GM21528 (cell line): ENCODE results near the gene FIGNL2.
"Not testable (repeated sequence)": the region's sequence is repeated elsewhere in the genome, so short reads cannot be mapped to it uniquely, and the experiment has no call there.

Experiments
- ATAC-seq: cut with Tn5 transposase; IDR thresholded peaks from one replicate; pipeline ENCODE4 v1.9.1; 2021; ENCODE audit warnings: mild to moderate bottlenecking, moderate library complexity; ENCODE audit not compliant: unreplicated experiment, low FRiP score

The FIGNL2 gene

DNA sequence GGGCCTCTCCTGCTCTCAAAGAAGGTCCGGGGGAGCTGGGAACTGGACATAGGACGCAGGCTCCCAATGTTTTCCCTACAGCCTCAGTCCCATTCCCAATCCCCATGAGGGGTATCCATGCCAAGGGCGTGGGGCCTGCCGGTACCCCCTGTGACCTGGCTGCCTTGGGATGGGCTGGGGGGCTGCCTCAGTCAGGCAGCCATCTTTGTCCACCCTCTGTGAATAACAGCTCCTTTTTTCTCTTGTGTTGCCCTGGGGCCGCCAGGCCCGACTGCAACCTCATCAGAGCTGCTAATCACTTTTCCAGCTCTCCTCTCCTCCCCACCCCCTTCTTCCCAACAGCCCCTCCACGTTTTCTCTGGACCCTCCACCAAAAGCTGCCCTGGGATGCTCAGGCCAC is 11.2 kb downstream of the FIGNL2 start:
- ATAC-seq: no peak

DNA sequence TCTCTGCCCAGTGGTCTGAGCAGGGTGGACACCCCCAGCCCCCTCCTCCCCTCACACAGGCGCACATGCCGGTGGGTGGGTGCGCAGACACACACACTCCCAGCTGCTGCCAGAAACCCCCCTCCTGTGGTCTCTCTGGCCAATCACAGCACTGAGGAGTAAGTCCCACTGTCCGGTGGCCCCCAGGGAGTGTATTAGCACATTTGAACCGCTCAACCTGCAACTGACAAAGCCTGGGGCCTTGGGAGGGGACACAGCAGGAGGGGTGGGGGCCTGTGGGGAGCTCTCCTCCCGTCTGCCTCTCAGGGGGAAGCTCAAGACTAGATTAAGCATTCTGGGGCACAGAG is 11.7 kb downstream of the FIGNL2 start:
- ATAC-seq: no peak

DNA sequence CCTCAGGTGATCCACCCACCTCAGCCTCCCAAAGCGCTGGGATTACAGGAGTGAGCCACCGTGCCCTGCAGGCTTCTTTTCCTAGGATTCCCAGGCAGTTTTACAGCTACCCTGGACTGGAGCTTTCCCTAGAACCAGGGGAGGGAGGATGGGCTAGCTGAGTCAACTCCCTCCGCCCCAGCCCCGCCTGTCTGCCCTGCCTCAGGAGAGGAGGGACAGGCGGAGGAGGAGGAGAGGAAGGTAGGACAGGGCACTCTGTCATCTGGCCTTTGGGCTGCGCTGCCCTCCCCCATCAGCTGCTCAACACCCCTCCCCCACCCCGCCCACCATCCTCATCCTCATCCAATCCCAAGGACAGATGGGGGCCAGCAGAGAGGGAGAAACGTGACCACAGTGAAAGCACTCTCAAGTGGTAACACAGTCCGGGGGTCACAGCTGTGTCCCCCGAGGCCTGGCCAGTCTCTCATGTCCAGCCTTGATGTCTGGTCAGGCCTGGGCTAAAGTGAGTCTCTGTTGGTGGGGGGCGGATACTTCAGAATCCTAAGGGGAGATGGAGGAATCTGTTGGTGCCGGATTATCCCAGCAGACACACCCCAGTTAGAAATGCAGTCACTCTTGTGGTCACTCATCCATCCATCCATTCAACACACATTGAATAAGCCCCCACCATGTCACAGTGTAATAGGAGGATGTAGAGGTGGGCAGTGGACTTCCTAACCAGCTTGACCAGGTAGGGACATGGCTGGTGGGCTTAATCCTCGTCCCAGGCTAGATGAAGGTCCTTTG is 12.3 kb downstream of the FIGNL2 start:
- ATAC-seq: no peak

DNA sequence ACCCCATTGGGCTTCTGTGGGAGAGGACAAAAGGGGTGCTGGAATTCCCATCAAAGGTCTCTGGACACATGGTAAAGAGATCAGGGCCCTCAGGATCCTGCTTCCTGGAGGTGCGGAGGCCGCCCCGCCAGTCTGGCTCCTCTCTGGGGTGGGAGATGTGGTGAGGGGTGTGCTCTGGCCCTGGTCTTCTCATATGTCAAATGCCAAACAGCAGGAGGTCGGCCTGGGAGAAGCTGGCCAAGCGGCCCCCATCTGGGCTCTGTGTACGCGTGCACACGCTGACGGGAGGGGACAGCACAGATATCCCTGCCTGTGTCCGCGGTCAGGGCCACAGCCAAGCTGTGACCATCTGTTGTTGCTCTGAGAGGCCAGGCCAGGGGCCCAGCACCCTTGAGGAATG is 14.1 kb downstream of the FIGNL2 start:
- ATAC-seq: no peak

DNA sequence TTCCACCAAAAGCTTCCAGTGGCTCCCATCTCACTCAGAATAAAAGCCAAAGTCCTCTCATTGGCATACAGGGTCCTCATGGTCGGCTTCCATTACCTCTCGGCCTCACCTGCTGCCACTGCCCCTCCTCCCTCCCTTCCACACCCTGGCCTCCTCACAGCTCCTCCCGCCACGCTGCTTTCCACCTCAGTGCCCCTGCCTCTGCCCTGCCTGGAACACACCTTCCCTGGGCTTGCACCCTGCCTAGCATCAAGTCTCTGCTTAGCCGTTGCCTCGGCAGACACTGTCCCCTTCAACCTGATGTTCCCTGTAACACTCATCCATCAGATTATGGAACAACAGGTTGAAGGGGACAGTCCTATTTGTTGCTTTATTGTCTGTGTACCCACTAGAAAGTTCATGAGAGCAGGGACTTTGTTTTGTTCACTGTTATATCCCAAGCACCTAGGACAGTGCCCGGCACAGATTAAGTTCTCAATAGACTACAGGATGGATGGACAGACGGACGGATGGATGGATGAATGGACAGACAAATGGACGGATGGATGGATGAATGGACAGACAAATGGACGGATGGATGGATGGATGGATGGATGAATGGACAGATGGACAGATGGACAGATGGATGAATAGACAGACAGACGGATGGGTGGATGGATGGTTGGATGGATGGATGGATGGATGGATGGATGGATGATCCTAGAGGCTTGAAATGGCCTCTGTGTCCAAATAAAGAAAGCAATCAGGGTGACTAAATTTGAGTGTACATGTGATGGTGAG is 14.9 kb downstream of the FIGNL2 start:
- no peak for ATAC-seq

DNA sequence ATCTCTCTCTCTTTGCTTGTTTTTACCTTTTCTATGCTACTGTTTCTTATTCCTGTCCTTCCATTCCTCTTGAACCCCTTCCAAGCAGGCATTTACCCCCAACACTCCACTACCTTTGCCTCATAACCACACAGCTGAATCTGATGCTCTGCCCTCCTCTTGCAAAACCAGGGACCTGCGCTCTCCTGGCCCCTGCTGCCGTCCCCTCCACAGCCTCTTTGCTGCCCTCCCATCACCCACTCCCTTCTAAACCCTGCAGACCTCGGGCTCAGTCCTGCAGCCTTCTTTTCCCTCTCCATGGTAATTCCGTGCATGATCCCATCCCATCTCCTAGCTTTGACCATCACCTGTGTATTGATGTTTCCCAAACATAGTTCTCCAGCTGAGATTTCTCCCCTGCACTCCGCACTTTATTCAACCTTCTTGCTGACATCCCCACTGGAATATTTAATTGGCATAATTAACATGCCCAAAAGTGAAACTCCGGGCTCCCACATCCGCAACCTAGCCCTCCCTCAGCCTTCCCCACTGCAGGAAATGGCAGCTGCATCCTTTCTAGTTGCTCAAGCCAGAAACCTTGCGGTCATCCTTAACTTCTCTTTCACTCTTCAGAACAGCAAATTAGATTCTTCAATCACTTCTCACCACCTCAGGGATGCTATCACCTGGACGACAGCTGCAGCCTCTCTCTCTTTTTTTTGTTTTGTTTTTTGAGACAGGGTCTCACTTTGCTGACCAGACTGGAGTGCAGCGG is 16.0 kb downstream of the FIGNL2 start:
- no peak for ATAC-seq

DNA sequence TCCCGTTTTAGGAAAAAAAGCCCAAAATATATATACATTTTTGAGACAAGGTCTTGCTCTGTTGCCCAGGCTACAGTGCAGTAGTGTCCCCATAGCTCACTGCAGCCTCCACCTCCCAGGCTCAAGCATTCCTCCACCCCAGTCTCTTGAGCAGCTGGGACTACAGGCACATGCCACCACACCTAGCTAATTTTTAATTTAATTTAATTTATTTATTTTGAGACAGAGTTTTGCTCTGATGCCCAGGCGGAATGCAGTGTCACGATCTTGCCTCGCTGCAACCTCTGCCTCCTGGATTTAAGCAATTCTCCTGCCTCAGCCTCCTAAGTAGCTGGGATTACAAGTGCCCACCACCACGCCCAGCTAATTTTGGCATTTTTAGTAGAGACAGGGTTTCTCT is 16.7 kb downstream of the FIGNL2 start:
- not testable (repeated sequence) for ATAC-seq

DNA sequence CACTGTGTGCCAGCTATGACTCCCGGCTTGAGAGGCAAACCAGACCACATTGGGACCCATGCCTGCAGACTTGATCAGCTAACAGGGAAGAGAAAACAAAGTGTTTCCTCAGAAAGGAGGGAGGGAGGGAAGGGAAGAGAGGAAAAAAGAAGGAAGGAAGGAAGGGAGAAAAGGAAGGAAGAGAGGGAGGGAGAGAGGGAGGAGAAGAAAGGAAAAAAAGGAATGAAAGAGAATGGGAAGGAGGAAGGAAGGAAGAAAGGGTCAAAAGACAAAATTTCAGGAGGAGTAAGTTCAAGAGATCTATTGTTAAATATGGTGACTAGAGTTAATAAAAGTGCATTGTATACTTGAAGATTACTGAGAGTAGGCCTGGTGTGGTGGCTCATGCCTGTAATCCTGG is 18.9 kb downstream of the FIGNL2 start:
- no peak for ATAC-seq

DNA sequence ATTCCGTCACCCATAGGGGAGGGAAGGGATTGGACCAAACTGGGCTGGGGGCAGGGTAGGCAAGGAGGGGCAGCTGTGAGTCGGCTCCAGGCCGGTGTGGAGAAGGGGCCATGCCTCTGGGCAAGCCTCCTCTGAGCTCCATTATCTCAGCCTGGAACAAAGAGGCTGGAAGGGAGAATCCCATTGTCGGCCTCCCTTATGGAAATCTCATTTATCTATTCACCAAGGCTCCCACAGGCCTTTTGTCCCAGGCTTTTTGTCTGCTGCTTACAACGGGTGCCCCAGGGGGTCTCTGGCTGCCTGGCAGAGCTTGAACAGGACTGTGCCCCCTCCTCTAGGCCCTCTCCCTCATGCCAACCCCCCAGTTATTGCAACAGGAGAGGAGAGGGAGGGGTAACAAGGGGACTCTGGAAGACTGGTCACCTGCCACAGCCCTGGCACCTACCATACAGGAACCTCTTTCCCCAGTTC is 19.5 kb downstream of the FIGNL2 start:
- ATAC-seq: no peak

DNA sequence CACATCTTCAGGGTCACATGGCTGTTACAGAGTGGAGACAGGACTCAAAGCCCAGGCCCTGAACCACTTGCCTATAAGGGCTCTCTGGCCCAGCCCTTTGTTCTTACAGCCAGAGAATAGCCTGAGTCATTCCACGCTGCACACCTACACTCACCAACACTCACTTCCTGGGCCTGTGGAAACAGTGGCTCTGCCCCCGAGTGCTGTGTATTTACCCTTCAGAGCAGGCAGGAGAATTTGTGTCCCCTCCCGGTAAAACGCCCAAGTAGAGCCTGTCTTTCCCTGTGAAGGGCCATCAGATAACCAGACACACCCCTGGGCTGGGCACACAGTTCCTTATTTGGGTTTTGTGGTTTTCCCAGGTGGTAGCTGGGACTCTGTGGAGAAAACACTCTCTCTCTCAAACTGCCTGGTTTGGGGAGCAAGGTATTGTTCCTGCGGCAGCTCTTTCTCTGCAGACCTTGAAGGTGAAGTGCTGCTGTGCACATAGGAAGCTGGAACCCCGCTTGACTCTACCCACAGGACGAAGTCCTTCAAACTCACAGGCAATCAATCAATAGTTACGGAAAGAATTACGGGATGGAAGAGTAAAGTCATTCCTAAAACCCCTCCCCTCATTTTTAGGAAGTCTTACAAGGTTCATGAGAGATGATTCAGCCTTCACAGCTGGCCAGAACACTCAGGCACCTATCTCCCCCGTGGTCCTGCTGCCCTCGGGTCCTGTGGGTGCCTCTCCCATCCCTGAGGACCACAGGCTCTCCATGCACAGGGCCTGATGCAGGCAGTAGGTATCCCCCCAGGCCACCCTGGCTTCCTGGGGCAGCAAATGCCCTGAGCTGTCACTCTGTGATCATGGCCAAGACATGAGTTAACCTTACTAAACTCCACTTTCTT is 20.3 kb downstream of the FIGNL2 start:
- ATAC-seq: no peak

DNA sequence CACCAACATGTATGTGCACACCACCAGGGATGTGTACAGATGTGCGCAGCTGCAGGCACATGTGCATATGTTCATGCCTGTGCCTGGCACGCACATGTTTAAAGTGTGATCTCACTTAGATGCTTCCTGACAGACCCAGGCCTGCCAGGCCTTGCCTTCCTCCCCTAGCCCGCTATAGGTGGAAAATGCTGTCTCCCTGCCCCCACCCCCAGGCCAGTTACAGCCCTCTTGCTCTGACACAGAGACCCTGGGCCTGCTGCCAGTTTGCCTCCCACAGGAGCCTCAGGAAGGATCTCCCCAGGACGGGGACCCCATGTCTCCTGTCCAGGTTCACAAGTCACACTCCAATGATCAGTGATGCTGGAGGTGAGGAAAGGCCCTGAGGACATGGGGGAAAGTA is 21.6 kb downstream of the FIGNL2 start:
- ATAC-seq: no peak

DNA sequence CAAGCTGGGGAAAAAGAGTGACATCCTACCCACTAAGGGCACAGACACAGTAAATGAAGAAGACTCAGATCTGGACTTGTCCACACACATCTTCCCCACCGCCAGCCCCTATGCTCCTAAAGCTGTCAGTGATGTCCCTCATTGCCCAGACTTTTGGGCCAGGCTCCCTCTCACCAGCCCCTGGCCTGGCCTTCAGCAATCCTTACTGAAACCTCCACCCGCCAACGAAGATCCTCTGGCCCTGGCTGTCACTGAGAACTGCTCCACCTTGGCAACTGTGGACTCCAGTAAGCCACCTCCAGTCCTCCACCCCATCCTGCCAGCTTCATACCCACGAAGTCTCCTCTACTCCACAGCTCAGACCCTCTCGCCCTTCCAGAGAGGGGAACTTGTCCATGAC is 23.3 kb downstream of the FIGNL2 start:
- ATAC-seq: no peak

DNA sequence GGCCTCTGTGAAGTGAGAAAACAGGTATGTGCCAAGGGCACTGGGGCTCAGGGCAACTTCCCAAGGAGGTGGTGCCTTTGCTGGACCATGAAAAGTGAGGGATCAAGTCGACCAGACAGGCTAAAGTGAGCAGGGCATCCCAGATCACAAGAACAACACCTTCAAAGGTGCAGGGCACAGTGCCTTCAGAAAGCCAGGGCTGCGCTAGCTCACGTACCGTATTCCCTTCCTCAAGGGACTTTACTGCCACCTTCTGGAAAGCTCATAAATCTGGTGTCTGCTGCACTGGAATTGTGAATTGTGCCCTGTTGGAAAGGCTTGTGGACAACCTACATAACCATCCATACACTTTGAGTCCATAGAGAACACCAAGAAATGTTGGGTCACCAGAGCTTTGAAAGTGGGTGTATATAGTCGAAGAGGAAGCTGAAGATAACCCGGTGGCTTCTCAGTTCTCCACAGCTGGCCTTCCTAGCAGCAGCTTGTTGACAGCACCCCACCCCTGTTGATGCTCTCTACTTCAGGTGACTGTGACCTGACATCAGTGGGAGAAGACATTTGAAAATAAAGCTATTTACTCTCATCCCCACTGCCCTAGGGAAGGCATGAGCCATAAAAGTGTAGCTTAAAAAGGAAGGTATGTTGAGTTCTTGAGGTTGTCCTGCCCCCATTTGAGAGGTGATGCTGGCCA is 24.5 kb downstream of the FIGNL2 start:
- ATAC-seq: no peak

DNA sequence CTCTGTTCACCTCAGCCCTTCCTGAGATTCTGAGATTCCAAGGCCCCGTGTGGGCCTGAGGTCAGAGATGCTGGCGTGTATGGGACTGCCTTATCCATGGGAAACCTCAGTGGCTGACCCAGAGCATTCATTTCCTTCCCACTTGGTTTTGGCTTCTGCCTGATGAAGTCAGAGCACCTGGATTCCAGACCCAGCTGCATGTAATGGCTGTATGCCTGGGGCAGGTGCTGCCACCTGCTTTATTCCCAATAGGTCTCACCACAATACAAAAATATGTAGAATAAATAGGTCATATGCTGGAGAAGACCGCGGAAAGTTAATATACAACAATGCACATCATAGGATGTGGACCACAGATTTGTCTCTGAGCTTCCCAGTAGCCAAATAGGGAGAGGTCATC is 25.6 kb downstream of the FIGNL2 start:
- no peak for ATAC-seq

DNA sequence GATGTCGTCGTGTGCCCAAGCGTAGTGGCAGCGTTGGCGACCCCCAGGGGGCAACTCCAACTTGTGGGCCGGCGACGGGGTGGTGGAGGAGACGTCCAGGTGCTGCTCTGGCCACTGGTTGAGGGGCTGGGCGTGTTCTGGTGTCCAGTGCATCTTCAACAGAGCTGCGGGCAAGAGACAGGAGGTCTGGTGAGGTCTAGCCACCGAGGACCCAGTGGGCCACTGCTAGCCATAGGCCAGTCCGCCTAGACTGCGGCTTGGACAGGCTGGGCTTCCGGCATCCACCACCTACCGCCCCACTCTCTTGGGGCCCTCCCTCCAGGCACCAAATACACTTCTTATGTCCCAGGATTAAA is 26.3 kb downstream of the FIGNL2 start:
- no peak for ATAC-seq

DNA sequence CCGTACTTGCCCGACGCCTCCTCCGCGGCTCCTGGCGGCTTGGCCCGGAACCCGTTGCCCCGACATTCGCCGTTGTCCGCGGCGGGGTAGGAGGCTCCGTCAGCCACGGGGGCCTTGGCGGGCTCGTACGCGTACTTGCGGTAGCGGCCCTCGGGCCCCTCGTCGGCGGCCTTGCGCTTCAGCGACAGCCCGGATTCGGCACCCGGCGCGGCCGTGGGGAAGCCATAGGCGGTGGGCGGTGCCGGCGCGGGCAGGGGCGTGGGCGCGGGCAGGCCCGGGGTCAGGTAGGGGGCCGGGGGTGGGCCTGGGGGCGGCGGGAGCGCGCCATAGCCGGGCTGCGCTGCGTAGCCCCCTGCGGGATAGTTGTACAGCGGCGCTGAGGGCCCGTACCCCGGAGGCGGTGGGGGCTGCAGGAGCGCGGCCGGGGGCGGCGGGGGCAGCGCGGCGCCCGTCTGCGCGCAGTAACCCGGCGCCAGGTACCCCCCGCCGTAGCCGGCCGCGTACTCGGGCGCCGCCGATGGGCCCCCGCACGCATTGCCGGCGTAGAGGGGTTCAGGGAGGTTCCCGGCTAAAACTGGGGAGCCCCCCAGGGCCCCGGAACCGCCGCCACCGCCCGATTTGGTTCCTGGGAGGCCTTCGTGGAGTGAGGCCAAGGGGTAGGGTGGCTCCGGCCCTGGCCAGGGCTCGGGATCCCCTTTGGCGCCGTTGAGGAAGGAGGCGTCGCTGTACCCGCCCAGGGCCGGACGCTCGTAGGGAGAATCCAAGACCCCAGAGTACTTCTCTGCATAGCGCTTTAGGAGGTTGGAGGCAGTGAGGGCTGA is 26.9 kb downstream of the FIGNL2 start:
- ATAC-seq: no peak

DNA sequence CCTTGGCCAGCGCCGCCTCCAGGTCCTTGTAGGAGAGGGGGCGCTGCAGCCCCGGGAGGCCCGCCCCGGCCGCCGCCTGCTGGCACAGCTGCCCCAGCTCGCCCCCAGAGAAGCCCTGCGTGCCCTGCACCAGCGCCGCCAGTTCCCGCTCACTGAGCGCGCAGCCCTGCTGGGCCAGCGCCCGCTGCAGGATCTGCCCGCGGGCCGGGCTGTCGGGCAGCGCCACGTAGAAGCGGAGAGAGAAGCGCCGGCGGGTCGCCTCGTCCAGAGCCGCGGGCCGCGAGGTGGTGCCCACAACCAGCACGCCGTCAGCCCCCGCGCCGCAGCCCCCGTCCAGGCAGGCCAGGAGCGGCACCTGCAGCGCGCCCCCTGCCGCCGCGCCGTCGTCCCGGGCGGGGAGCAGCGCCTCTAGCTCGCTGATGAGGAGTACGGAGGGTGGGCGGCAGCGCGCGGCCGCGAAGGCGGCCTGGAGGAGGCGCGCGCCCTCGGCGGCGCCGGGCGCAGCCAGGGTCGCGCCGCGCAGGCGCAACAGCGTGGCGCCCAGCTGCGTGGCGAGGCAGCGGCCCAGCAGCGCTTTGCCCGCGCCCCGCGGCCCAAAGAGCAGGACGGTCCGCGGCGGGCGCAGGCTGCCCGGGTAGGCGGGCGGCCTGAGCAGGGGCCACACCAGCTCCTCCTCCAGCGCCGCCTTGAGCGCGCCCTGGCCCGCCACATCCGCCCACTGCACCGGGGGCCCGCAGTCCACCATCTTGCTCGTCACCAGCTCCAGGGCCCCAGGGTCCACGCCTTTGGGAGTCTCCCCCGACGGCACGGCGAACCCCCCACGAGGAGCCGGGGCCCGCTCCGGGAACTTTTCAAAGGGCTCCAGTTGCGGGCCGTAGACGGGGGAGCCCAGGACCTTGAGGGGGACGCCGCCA is 27.7 kb downstream of the FIGNL2 start:
- no peak for ATAC-seq
